Measurements from ENCODE around the gene MEX3D. TPM values are rescaled to one million over a fixed set of nuclear protein-coding genes. Genes with fewer than 3 reads are reported as not detected.

Gene MEX3D
- total and polyA plus RNA-seq, 3 donors from 2014 or later, result 45.6 to 211 (median 127) TPM

GRCh38 chr19:1555487-1556389 is 12.4 kb downstream of the MEX3D start:
- Histone ChIP-seq H3K27me3 (no peaks in the 10 kb centered on the region), H3K9me3 (no peaks in the 10 kb centered on the region), H3K27ac (no peak overlapping the region), H3K4me3 (peak overlapping the region; percentile 12 to 31), H3K36me3 (ENCODE audit: low read depth, missing control alignments) (no peaks in the 10 kb centered on the region), H3K4me1 (no peaks in the 10 kb centered on the region)
- TF ChIP-seq POLR2A (IDR thresholded peaks at IDR 0.05), result no peak
- TF ChIP-seq CTCF (IDR thresholded peaks at IDR 0.05), result no peak
- no peak for DNase-seq
- WGBS, 2 donors, result 63 to 88% methylated on average over 34 to 116 of the region's 121 CpGs
- intact Hi-C loops (cut with DNase I; ENCODE audit: low total_unique reads), result no loop called here

GRCh38 chr19:1554968-1555367 is 13.2 kb downstream of the MEX3D start:
- 52 to 78% methylated on average over 24 of the region's 24 CpGs for WGBS, 2 donors
- Histone ChIP-seq H3K4me1 (no peaks in the 10 kb centered on the region), H3K4me3 (peak overlapping the region; percentile 12 to 31), H3K27me3 (no peaks in the 10 kb centered on the region), H3K36me3 (ENCODE audit: low read depth, missing control alignments) (no peaks in the 10 kb centered on the region), H3K9me3 (no peaks in the 10 kb centered on the region), H3K27ac (no peak overlapping the region)
- DNase-seq, result no peak
- intact Hi-C loops (cut with DNase I; ENCODE audit: low total_unique reads), result no loop called here
- TF ChIP-seq POLR2A (IDR thresholded peaks at IDR 0.05), result no peak
- no peak for TF ChIP-seq CTCF (IDR thresholded peaks at IDR 0.05)

GRCh38 chr19:1553415-1553814 is 14.7 kb downstream of the MEX3D start:
- no peaks in the 10 kb centered on the region for H3K4me1 ChIP-seq
- H3K9me3 ChIP-seq, result no peaks in the 10 kb centered on the region
- no peak overlapping the region for H3K27ac ChIP-seq
- 84 to 89% methylated on average over 10 of the region's 10 CpGs for WGBS, 2 donors
- intact Hi-C loops (cut with DNase I; ENCODE audit: low total_unique reads), result no loop called here
- H3K4me3 ChIP-seq, result no peak overlapping the region
- H3K36me3 ChIP-seq (ENCODE audit: low read depth, missing control alignments), result no peaks in the 10 kb centered on the region
- no peaks in the 10 kb centered on the region for H3K27me3 ChIP-seq
- TF ChIP-seq POLR2A (IDR thresholded peaks at IDR 0.05), result no peak
- no peak for TF ChIP-seq CTCF (IDR thresholded peaks at IDR 0.05)
- no peak for DNase-seq

GRCh38 chr19:1551068-1552040 is 16.8 kb downstream of the MEX3D start:
- WGBS, 2 donors, result 84 to 85% methylated on average over 17 of the region's 17 CpGs
- no peak for DNase-seq
- intact Hi-C loops (cut with DNase I; ENCODE audit: low total_unique reads), result no loop called here
- no peaks in the 10 kb centered on the region for H3K4me1 ChIP-seq
- H3K27me3 ChIP-seq, result no peaks in the 10 kb centered on the region
- no peaks in the 10 kb centered on the region for H3K36me3 ChIP-seq (ENCODE audit: low read depth, missing control alignments)
- TF ChIP-seq CTCF (IDR thresholded peaks at IDR 0.05) (no peak), POLR2A (IDR thresholded peaks at IDR 0.05) (no peak)
- H3K27ac ChIP-seq, result no peak overlapping the region
- H3K9me3 ChIP-seq, result no peaks in the 10 kb centered on the region
- no peak overlapping the region for H3K4me3 ChIP-seq
